Panc1 (cell line): ENCODE results near the gene PBX2. TPM values are rescaled to one million over a fixed set of nuclear protein-coding genes. Genes with fewer than 3 reads are reported as not detected.

Source experiments
- ATAC-seq: fragments of 200-7000 bp; cut with Tn5 transposase; 2 replicates; pipeline ENCODE4 v1.9.1; 2020; ENCODE audit warnings: mild to moderate bottlenecking, moderate library complexity
- BruUV-seq: library from RNA; stranded (reverse); fragments of 400-500 nt; replicated peaks from 2 replicates; lab custom pipeline; 2021; lab: Mats Ljungman, UMichigan
- CTCF ChIA-PET: fragments of 300-600 bp; sonication (Branson Sonifier 250); formaldehyde crosslinking; loops from one replicate; lab custom pipeline; 2022; ENCODE audit warnings: antibody characterized with exemption; lab: Charles Lee
- POLR2A ChIA-PET: fragments of 300-600 bp; sonication (Branson Sonifier 250); formaldehyde crosslinking; loops from one replicate; lab custom pipeline; 2022; ENCODE audit warnings: antibody characterized with exemption; lab: Charles Lee
- DNase-seq: peaks from one replicate; pipeline ENCODE4 v3.0.0-alpha.2; 2010; ENCODE audit warnings: low read depth, low spot score
- H3K27ac ChIP-seq: 2 replicates; pipeline ENCODE4 v1.5.1; 2011; ENCODE audit warnings: mild to moderate bottlenecking, low read length, inconsistent platforms
- H3K27me3 ChIP-seq: fragments of 200-500 bp; sonication (Bioruptor generic); 2 replicates; pipeline ENCODE4 v1.6.0; 2014; ENCODE audit warnings: low read length, inconsistent platforms; ENCODE audit not compliant: control insufficient read depth, insufficient read depth
- H3K36me3 ChIP-seq: fragments of 200-500 bp; sonication (Bioruptor generic); 2 replicates; pipeline ENCODE4 v1.5.1; 2014; ENCODE audit warnings: inconsistent platforms, mild to moderate bottlenecking, low read length, moderate library complexity; ENCODE audit not compliant: control insufficient read depth, insufficient read depth
- H3K4me1 ChIP-seq: 2 replicates; pipeline ENCODE4 v1.5.1; 2011; ENCODE audit warnings: inconsistent platforms, mild to moderate bottlenecking, low read length, moderate library complexity; ENCODE audit not compliant: control insufficient read depth, insufficient read depth
- H3K4me3 ChIP-seq, 2 experiments: 2 replicates each; pipeline ENCODE4 v1.5.1; 2011 to 2012; ENCODE audit warnings: low read depth in 2 of 2, low read length in 2 of 2, mild to moderate bottlenecking in 2 of 2, inconsistent platforms in 1 of 2, moderate library complexity in 1 of 2
- H3K9me3 ChIP-seq: fragments of 200-500 bp; sonication (Bioruptor generic); 2 replicates; pipeline ENCODE4 v1.5.1; 2014; ENCODE audit warnings: low read depth, mild to moderate bottlenecking, inconsistent platforms, low read length, moderate library complexity; ENCODE audit not compliant: control insufficient read depth, insufficient read depth
- CTCF ChIP-seq: fragments of 450-650 bp; IDR thresholded peaks from 2 replicates; pipeline ENCODE4 v1.5.1; 2017; ENCODE audit warnings: mild to moderate bottlenecking
- POLR2AphosphoS5 ChIP-seq: IDR thresholded peaks from 2 replicates; pipeline ENCODE4 v1.6.1; 2012; ENCODE audit warnings: mild to moderate bottlenecking, low read depth, low read length, moderate library complexity
- REST ChIP-seq, 2 experiments: IDR thresholded peaks; 2 replicates each; pipeline ENCODE4 v1.6.1; 2011 to 2012; ENCODE audit warnings: low read depth in 2 of 2, control low read depth in 1 of 2, low read length in 1 of 2, mild to moderate bottlenecking in 1 of 2, moderate library complexity in 1 of 2; ENCODE audit not compliant: insufficient read depth in 1 of 2
- SIN3A ChIP-seq: IDR thresholded peaks from 2 replicates; pipeline ENCODE4 v1.6.1; 2012; ENCODE audit warnings: low read depth, mild to moderate bottlenecking, low read length, moderate library complexity, borderline replicate concordance; ENCODE audit not compliant: insufficient read depth
- TCF7L2 ChIP-seq: IDR thresholded peaks from 2 replicates; pipeline ENCODE4 v1.6.1; 2011; ENCODE audit warnings: mild to moderate bottlenecking, low read depth, low read length, inconsistent platforms
- in situ Hi-C: cut with HindIII; loops from 2 replicates; pipeline ENCODE4 v1.10.0; 2016; ENCODE audit warnings: low sequenced_read_pairs, low pct_unique_long_range_greater_than_20kb
- intact Hi-C: fragments of 100-400 bp; cut with micrococcal nuclease; formaldehyde crosslinking; loops from one replicate; pipeline ENCODE4 v1.10.0; 2022; ENCODE audit not compliant: unreplicated experiment
- total RNA-seq: library from RNA; stranded (reverse); gene quantifications from one replicate; pipeline ENCODE4 v1.2.1, GENCODE V29; 2021; ENCODE audit not compliant: unreplicated experiment

The PBX2 gene
- total RNA-seq, 1 experiment from 2014 or later = 76.2 TPM

DNA sequence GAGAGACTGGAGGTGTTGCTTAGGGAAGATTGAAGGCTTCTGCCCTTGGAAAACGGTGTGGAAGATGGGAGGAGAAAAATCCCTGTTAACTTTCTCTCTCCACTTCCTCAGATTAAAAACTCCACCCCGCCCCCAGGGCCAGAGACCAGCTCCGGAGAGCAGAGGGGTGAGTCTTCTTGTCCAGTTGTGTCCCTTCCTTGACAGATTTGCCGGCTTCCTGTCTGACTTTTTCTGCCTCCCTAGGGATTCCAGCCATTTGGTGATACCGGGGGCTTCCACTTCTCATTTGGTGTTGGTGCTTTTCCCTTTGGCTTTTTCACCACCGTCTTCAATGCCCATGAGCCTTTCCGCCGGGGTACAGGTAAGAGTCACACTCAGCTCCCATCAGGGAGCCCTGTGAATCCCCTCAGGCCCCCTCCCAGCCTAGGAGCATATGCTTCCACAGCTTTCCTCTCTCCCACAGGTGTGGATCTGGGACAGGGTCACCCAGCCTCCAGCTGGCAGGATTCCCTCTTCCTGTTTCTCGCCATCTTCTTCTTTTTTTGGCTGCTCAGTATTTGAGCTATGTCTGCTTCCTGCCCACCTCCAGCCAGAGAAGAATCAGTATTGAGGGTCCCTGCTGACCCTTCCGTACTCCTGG is 10.1 kb downstream of the PBX2 start:
- no peaks in the 10 kb centered on the region for H3K27me3 ChIP-seq
- no peaks in the 10 kb centered on the region for H3K9me3 ChIP-seq
- H3K4me1 ChIP-seq = peaks cover 29% of the 10 kb centered on the region
- ATAC-seq = no peak
- peaks cover 3% of the 10 kb centered on the region; the same call in 1 of the 2 replicates for H3K36me3 ChIP-seq
- H3K4me3 ChIP-seq = peak overlapping the region in 1 of 2 experiments; percentile 61; a peak in 2 of 4 replicates
- TF ChIP-seq REST (IDR thresholded peaks at IDR 0.05; ENCODE audit: insufficient read depth in 1 of 2, low read depth in 2 of 2, low read length in 1 of 2) = no peak
- no peak for TF ChIP-seq CTCF
- no peak for TF ChIP-seq SIN3A
- TF ChIP-seq TCF7L2 = no peak
- intact Hi-C loops = no loop called here
- ChIA-PET CTCF (no interaction called here), POLR2A (no interaction called here)
- in situ Hi-C loops = no loop called here
- H3K27ac ChIP-seq = no peak overlapping the region
- no TSS peak for BruUV-seq
- no peak for DNase-seq

DNA sequence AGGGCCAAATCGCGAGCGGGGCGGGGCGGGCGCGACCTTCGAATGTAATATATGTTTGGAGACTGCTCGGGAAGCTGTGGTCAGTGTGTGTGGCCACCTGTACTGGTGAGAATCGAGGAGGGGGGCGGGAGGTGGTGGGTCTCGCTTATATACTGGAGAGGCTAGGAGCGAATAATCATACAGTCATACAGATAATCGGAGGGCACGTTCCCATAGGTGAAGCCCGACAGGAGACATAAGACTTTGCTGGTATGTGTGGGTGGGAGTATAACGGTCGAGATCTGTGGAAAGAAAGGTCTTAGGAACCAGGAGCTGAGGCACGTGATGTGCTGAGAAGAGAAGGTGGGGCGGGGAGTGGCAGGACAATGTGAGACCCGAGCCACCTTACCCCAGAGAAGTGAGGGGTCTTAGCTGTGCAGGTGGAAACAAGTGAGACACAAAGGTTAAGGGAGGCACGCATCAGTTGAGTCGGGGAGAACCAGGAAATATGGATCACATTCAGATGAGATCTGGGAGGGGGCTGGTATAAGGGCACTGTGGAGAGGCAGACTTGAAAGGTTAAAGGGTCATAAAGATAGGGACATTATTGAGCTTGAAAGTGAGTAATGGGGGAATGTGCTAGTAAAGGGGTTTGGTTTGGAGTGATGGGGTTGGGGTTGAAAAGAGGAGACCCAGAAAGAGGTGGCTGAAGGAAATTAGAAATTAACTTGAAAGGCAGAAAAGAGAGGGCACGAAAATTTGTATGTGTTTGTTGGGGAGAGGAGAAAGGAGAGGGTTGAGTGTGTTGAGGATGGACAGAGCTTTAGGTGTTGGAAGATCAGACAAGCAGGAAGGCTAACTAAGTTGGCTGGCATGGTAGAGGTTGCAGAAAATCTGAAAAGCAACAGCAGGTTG is 11.2 kb downstream of the PBX2 start:
- peak overlapping the region; percentile 98 for H3K27ac ChIP-seq
- H3K36me3 ChIP-seq = 0 out of 2 replicates have a peak, but pooled peaks cover 3% of the 10 kb centered on the region
- BruUV-seq = TSS peak; percentile 90
- no peaks in the 10 kb centered on the region for H3K9me3 ChIP-seq
- DNase-seq = no peak
- intact Hi-C loops (no loop called here), in situ Hi-C loops (no loop called here)
- H3K4me3 ChIP-seq = peak overlapping the region; percentile 61 to 64
- ChIA-PET POLR2A (interaction anchor here (0.7 kb wide), 1 partner anchor 11 kb away, joined by 10 read pairs; the partner anchor contains the start of gene PBX2), CTCF (no interaction called here)
- ATAC-seq = no peak
- H3K4me1 ChIP-seq = peaks cover 30% of the 10 kb centered on the region
- TF ChIP-seq POLR2AphosphoS5 (no peak), TCF7L2 (no peak), CTCF (no peak), REST (IDR thresholded peaks at IDR 0.05; ENCODE audit: insufficient read depth in 1 of 2, low read depth in 2 of 2, low read length in 1 of 2) (no peak), SIN3A (0 out of 2 replicates have a peak, but pooled peaks have one; percentile 12)
- H3K27me3 ChIP-seq = no peaks in the 10 kb centered on the region
